Vagina (tissue), 2 donors: Measurements from ENCODE around the gene KDM1B. TPM values are rescaled to one million over a fixed set of nuclear protein-coding genes. Genes with fewer than 3 reads are reported as not detected.

Experiments used
- DNase-seq, 2 donors: peaks; one replicate each; pipeline ENCODE4 v3.0.0-alpha.2; 2017; ENCODE audit errors: extremely low spot score in 2 of 2
- H3K27ac ChIP-seq: fragments of 200-600 bp; sonication (generic); one replicate; pipeline ENCODE4 v1.5.1; 2019
- H3K27me3 ChIP-seq: fragments of 200-600 bp; sonication (generic); one replicate; pipeline ENCODE4 v1.5.1; 2019
- H3K36me3 ChIP-seq, 2 donors: fragments of 200-600 bp; sonication (generic); one replicate each; pipeline ENCODE4 v1.5.1; 2017 to 2019
- H3K4me1 ChIP-seq: fragments of 200-600 bp; sonication (generic); one replicate; pipeline ENCODE4 v1.5.1; 2019
- H3K4me3 ChIP-seq, 2 donors: fragments of 200-600 bp; sonication (generic); 1 replicate in 1 of 2; 2 replicates in 1 of 2; pipeline ENCODE4 v1.5.1; 2016 to 2019
- H3K9me3 ChIP-seq: fragments of 200-600 bp; sonication (generic); one replicate; pipeline ENCODE4 v1.5.1; 2019
- POLR2A ChIP-seq, 2 donors: fragments of 450-650 bp; IDR thresholded peaks; one replicate each; pipeline ENCODE4 v1.6.1; 2017; ENCODE audit warnings: antibody characterized with exemption in 2 of 2, mild to moderate bottlenecking in 2 of 2, moderate library complexity in 2 of 2
- POLR2AphosphoS5 ChIP-seq, 2 donors: sonication (generic); formaldehyde crosslinking; IDR thresholded peaks; one replicate each; pipeline ENCODE4 v1.9.0; 2017; ENCODE audit warnings: antibody characterized with exemption in 2 of 2, mild to moderate bottlenecking in 2 of 2, low read depth in 1 of 2; ENCODE audit not compliant: insufficient read depth in 1 of 2
- intact Hi-C: fragments of 100-400 bp; cut with DNase I; formaldehyde crosslinking; loops from one replicate; pipeline ENCODE4 v1.15.1; 2023
- total RNA-seq: library from RNA; depleted of rRNA; stranded (reverse); fragments of >200 nt; gene quantifications from one replicate; pipeline ENCODE4 v1.2.3, GENCODE V29; 2016
- TF ChIP-seq, protein P1 (sequence below), 3 experiments: fragments of 450-650 bp in 2 of 3; fragments of 200-600 bp in 1 of 3; sonication (generic) in 1 of 3; IDR thresholded peaks; one replicate each; pipeline ENCODE4 v1.5.1; 2017 to 2019; ENCODE audit warnings: antibody characterized with exemption in 3 of 3, mild to moderate bottlenecking in 2 of 3, moderate library complexity in 2 of 3

KDM1B gene
- total RNA-seq, 1 donor from 2014 or later = 20.6 TPM

DNA sequence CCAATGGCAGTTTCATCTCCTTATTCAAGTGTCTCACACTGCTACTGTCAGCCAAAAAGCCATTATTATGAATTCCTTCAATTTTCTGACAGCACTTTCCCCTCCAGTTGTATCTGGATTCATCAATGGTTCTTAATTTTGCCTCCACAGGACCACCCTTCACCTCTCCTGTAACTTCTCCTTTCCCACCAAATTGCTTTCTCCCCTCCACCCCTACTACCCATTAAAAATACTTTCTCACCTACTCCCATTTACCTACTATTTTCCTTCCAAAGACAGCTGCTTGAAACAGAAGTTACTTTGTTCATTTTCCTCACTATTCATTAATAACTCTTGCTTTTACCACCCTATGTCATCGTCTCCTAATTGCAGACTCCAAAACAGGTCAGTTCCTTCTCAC lies 79.3 kb downstream of the KDM1B start:
- H3K27me3 ChIP-seq = no peaks in the 10 kb centered on the region
- H3K27ac ChIP-seq = no peak overlapping the region
- DNase-seq = no peak

DNA sequence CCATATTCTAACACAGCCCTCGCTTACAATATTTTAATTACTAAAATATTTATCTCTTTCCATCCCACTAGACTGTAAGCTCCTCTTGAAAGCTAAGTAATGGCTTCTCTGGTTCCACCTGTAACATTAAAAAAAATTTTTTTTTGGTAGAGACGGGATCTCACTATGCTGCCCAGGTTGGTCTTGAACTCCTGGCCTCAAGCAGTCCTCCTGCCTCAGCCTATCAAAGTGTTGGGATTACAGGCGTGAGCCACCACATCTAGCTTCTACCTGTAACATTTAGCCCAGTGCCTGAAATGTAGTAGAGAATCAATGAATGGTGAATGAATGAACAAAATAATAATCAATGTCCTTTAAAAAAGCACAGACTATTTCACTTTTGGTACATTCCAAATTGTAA lies 80.3 kb downstream of the KDM1B start:
- intact Hi-C loops = no loop called here
- Histone ChIP-seq H3K27me3 (no peaks in the 10 kb centered on the region), H3K4me1 (no peaks in the 10 kb centered on the region), H3K4me3 (no peak overlapping the region), H3K9me3 (no peaks in the 10 kb centered on the region), H3K36me3 (peaks cover 0 to 37% of the 10 kb centered on the region in 2 donors), H3K27ac (no peak overlapping the region)
- no peak for TF ChIP-seq POLR2A (IDR thresholded peaks at IDR 0.05)
- TF ChIP-seq, protein P1, sequence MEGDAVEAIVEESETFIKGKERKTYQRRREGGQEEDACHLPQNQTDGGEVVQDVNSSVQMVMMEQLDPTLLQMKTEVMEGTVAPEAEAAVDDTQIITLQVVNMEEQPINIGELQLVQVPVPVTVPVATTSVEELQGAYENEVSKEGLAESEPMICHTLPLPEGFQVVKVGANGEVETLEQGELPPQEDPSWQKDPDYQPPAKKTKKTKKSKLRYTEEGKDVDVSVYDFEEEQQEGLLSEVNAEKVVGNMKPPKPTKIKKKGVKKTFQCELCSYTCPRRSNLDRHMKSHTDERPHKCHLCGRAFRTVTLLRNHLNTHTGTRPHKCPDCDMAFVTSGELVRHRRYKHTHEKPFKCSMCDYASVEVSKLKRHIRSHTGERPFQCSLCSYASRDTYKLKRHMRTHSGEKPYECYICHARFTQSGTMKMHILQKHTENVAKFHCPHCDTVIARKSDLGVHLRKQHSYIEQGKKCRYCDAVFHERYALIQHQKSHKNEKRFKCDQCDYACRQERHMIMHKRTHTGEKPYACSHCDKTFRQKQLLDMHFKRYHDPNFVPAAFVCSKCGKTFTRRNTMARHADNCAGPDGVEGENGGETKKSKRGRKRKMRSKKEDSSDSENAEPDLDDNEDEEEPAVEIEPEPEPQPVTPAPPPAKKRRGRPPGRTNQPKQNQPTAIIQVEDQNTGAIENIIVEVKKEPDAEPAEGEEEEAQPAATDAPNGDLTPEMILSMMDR (IDR thresholded peaks at IDR 0.05) = no peak
- TF ChIP-seq POLR2AphosphoS5 (IDR thresholded peaks at IDR 0.05; ENCODE audit: insufficient read depth in 1 of 2, low read depth in 1 of 2) = no peak
- no peak for DNase-seq

More for the DNA sequence above, 79.3 kb downstream of the KDM1B start:
- Histone ChIP-seq H3K4me3 (no peak overlapping the region), H3K4me1 (no peaks in the 10 kb centered on the region), H3K36me3 (peaks cover 0 to 41% of the 10 kb centered on the region in 2 donors), H3K9me3 (no peaks in the 10 kb centered on the region)
- intact Hi-C loops = no loop called here
- no peak for TF ChIP-seq POLR2AphosphoS5 (IDR thresholded peaks at IDR 0.05; ENCODE audit: insufficient read depth in 1 of 2, low read depth in 1 of 2)
- TF ChIP-seq, protein P1 (IDR thresholded peaks at IDR 0.05) = no peak
- TF ChIP-seq POLR2A (IDR thresholded peaks at IDR 0.05) = no peak

DNA sequence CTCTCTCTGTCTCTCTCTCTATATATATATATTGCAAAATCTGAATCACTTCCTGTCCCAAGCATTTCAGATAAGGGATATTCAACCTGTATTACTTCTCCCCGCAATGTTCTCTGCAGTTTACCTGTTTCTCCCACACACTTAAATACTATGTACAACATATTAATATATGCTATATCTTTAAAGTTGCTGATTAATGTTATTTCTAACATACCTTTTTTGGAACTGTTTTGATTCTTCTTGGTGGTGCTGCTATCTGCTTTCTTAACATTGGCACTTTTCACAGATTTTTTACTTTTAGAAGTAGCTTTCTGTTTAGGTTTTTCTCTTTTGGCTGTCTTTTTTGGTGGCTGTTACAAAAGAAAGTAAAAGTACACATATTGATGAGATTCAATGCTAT lies 81.9 kb downstream of the KDM1B start:
- TF ChIP-seq, protein P1 (IDR thresholded peaks at IDR 0.05) = no peak
- no peak for TF ChIP-seq POLR2A (IDR thresholded peaks at IDR 0.05)
- no peak for TF ChIP-seq POLR2AphosphoS5 (IDR thresholded peaks at IDR 0.05; ENCODE audit: insufficient read depth in 1 of 2, low read depth in 1 of 2)
- DNase-seq = no peak
- peaks cover 13% of the 10 kb centered on the region for H3K4me1 ChIP-seq
- H3K9me3 ChIP-seq = no peaks in the 10 kb centered on the region
- H3K27me3 ChIP-seq = no peaks in the 10 kb centered on the region
- peaks cover 0 to 27% of the 10 kb centered on the region in 2 donors for H3K36me3 ChIP-seq
- no peak overlapping the region for H3K27ac ChIP-seq
- intact Hi-C loops = no loop called here
- no peak overlapping the region for H3K4me3 ChIP-seq

DNA sequence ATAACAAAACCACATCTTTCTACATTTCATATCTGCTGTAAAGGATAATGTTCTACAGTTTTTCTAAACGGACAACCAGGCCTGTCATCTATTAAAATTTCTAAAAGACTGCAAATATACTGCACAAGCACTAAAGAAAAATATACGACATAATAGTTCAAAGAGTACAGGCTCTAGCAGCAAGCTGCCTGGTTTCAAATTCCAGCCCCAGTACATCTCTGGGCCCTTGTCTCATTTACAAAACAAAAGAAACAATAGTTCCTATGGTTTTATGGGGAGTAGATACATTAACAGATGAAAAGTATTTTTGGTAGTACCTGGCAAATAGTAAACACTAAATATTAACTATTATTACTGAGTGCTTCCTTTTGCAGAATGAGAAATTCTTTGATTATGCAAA lies 85.0 kb downstream of the KDM1B start:
- Histone ChIP-seq H3K27ac (no peak overlapping the region), H3K9me3 (no peaks in the 10 kb centered on the region), H3K36me3 (peaks cover 0 to 22% of the 10 kb centered on the region in 2 donors), H3K4me3 (no peak overlapping the region), H3K4me1 (peaks cover 21% of the 10 kb centered on the region), H3K27me3 (no peaks in the 10 kb centered on the region)
- TF ChIP-seq POLR2A (IDR thresholded peaks at IDR 0.05) (no peak), POLR2AphosphoS5 (IDR thresholded peaks at IDR 0.05; ENCODE audit: insufficient read depth in 1 of 2, low read depth in 1 of 2) (no peak)
- TF ChIP-seq, protein P1 (IDR thresholded peaks at IDR 0.05) = no peak
- intact Hi-C loops = no loop called here
- no peak for DNase-seq

DNA sequence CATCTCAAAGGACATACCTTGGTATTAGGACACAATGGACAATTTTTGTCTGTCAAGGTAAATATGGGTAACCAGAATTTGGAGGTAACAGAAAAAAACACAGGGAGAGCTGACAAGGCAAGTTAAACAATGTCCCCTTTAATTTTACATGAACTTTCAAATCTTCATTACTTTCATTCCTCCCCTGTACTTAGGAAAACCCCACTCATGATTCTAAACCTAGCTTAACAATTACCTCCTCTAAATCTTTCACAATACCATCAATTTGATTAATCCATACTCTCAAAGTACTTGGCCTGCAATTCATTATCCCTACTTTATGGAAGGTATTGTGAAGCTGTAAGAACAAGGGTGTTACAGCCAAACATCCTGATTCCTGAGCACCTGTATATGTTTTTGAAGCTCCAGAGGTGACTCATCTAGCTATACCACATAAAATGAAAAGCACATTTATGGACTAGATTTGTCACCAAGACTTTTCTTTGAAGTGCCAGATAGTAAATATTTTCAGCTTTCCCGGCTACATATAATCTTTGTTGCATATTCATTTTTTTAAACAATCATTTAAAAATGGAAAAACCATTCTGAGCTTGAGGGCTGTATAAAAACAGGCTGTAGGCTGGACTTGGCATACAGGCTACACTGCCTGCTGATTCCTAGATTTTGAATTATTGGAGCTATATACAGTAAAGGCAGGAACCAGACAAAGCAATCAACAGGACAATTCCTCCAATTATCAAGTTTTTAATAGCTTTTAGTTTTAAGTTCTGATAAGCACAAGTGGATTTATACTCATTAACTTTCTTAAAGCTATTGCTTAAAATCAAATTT lies 86.2 kb downstream of the KDM1B start:
- Histone ChIP-seq H3K27ac (no peak overlapping the region), H3K36me3 (peaks cover 0 to 17% of the 10 kb centered on the region in 2 donors), H3K27me3 (no peaks in the 10 kb centered on the region), H3K4me1 (peaks cover 31% of the 10 kb centered on the region), H3K4me3 (no peak overlapping the region), H3K9me3 (no peaks in the 10 kb centered on the region)
- intact Hi-C loops = no loop called here
- TF ChIP-seq POLR2A (IDR thresholded peaks at IDR 0.05) (no peak), POLR2AphosphoS5 (IDR thresholded peaks at IDR 0.05; ENCODE audit: insufficient read depth in 1 of 2, low read depth in 1 of 2) (peak in 1 of 2 donors; percentile 62)
- no peak for DNase-seq
